ENCODE data around the gene HSPH1. TPM values are rescaled to one million over a fixed set of nuclear protein-coding genes. Genes with fewer than 3 reads are reported as not detected.
A peak's percentile ranks its signal among the peaks of the same experiment; 100 is the strongest.

Gene HSPH1
- total RNA-seq, 1 donor from 2014 or later, result 26.3 TPM

DNA sequence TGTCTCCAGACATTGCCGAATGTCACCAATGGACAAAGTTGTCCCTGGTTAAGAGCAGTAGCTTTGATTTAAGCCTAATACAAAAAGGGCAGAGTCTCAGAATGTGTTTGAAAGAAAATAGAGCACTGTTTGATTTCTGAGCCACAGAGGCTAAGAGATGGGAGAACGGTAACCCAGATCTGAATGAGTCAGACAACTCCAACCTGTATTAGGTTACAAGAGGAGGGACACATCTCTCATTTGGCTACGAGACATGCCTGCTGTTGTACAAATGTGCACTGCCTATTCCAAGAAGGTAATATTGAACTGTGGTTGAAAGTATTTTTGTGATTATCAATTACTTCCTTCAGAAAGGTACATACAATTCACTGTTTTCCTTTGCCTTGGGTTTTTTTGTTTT is 4.9 kb upstream of the HSPH1 start:
- Histone ChIP-seq H3K36me3 (ENCODE audit: control insufficient read depth, insufficient read depth, low read length) (no peaks in the 10 kb centered on the region), H3K4me3 (ENCODE audit: low read depth, low read length) (no peak overlapping the region), H3K27me3 (ENCODE audit: control insufficient read depth, insufficient read depth, low read length) (no peaks in the 10 kb centered on the region)
- TF ChIP-seq, protein P1, sequence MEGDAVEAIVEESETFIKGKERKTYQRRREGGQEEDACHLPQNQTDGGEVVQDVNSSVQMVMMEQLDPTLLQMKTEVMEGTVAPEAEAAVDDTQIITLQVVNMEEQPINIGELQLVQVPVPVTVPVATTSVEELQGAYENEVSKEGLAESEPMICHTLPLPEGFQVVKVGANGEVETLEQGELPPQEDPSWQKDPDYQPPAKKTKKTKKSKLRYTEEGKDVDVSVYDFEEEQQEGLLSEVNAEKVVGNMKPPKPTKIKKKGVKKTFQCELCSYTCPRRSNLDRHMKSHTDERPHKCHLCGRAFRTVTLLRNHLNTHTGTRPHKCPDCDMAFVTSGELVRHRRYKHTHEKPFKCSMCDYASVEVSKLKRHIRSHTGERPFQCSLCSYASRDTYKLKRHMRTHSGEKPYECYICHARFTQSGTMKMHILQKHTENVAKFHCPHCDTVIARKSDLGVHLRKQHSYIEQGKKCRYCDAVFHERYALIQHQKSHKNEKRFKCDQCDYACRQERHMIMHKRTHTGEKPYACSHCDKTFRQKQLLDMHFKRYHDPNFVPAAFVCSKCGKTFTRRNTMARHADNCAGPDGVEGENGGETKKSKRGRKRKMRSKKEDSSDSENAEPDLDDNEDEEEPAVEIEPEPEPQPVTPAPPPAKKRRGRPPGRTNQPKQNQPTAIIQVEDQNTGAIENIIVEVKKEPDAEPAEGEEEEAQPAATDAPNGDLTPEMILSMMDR (IDR thresholded peaks at IDR 0.05; ENCODE audit: insufficient read depth, low read length, severe bottlenecking), result no peak
- peak; percentile 76 for DNase-seq (ENCODE audit: low read depth)
- no peak for FAIRE-seq

DNA sequence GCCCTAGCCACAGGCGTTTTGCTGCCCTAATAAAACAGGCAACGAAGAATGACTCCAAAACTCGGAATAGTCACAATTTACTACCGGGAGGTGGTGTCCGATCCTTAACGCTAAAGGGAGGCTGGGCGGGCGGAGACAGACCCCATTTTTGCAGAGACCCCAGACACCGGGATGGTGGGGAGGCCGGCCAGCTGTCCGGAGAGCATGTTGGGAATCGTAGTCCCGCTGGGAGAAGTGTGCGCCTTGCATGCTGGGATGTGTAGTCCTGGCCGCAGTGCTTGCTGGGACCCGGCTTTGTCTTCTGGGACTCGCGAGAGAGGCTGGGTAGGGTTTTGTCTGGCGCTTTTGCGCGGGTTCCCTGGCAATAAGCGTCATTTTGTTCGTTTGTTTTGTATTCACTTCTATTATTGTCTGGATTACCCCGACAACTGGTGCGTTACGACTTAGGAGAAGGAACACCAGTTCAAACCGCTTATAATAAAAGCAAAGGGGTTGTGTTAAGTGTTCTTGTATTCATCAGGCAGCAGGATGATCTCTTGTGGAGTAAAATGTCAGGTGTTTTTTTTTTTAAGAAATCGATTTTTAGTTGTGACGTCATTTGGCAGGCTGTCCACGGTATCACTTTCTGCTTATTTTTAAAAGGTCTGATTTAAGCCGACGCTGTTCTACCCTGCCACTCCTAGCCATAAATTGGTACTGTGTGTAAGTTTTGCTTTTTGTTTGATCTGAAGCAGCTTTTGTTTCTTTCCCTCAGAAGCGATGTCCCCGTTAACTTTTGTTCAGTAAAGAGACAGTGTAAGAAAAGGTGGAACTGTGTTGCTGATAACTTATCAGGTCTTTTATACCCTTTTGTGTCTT is 676 bp upstream of the HSPH1 start:
- peak overlapping the region; percentile 94 for H3K4me3 ChIP-seq (ENCODE audit: low read depth, low read length)
- FAIRE-seq (no peak), DNase-seq (ENCODE audit: low read depth) (peak; percentile 94)
- no peaks in the 10 kb centered on the region for H3K27me3 ChIP-seq (ENCODE audit: control insufficient read depth, insufficient read depth, low read length)
- TF ChIP-seq, protein P1 (IDR thresholded peaks at IDR 0.05; ENCODE audit: insufficient read depth, low read length, severe bottlenecking), result no peak
- H3K36me3 ChIP-seq (ENCODE audit: control insufficient read depth, insufficient read depth, low read length), result no peaks in the 10 kb centered on the region

DNA sequence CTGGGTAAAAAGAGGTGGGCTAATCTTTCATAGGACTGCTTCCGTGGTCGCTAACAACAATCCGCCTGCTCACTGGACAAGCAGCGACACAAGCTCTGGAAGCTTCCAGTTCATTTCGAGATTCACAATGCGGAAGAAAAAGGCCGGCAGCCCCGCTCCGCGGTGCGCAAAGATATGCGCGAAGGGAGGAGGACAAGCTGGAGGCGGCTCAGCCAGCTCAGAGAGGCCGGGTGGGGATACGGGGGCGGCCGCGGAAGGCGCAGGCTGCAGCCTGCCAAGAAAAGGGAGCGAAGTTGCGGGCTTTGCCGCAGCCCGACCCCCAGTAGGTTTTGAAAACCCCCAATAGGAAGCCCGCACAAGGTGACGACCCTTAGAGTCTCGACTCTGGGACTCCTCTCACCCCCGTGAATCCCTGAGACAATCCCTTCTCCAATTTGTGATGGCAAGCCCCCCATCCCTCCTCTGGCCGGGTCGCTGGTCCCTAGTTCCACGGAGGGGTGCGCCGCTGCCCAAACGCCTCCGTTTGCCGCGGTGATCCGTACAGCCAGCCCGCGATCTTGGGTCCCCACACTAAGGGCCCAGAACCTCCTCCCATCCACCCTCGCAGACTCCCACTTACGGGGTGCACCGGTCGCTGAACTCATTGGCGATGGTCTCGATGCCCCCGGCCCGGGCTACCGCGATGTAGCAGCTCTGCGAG is 697 bp downstream of the HSPH1 start:
- FAIRE-seq (no peak), DNase-seq (ENCODE audit: low read depth) (peak; percentile 50)
- no peaks in the 10 kb centered on the region for H3K27me3 ChIP-seq (ENCODE audit: control insufficient read depth, insufficient read depth, low read length)
- no peaks in the 10 kb centered on the region for H3K36me3 ChIP-seq (ENCODE audit: control insufficient read depth, insufficient read depth, low read length)
- peak overlapping the region; percentile 94 for H3K4me3 ChIP-seq (ENCODE audit: low read depth, low read length)
- TF ChIP-seq, protein P1 (IDR thresholded peaks at IDR 0.05; ENCODE audit: insufficient read depth, low read length, severe bottlenecking), result no peak

DNA sequence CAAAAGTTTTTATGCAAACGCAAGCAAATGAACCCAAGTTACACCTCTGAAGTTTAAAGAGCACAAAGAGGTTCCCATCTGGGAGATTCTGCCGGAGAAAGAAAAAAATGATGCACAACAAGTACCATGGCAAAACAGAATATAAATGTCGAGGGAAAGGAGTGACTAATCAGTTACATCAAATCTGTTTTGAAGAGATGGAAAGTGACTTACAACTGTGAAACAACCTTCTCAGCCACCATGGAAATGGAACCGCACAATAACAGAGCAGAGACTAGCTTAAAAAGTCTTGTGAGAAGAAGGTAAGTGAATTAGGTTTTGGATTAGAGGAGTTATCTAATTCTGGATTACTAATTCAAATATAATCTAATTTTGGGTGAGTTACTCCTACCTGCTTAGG is 2.4 kb downstream of the HSPH1 start:
- no peaks in the 10 kb centered on the region for H3K27me3 ChIP-seq (ENCODE audit: control insufficient read depth, insufficient read depth, low read length)
- no peaks in the 10 kb centered on the region for H3K36me3 ChIP-seq (ENCODE audit: control insufficient read depth, insufficient read depth, low read length)
- TF ChIP-seq, protein P1 (IDR thresholded peaks at IDR 0.05; ENCODE audit: insufficient read depth, low read length, severe bottlenecking), result no peak
- FAIRE-seq, result no peak
- no peak overlapping the region for H3K4me3 ChIP-seq (ENCODE audit: low read depth, low read length)
- DNase-seq (ENCODE audit: low read depth), result no peak

DNA sequence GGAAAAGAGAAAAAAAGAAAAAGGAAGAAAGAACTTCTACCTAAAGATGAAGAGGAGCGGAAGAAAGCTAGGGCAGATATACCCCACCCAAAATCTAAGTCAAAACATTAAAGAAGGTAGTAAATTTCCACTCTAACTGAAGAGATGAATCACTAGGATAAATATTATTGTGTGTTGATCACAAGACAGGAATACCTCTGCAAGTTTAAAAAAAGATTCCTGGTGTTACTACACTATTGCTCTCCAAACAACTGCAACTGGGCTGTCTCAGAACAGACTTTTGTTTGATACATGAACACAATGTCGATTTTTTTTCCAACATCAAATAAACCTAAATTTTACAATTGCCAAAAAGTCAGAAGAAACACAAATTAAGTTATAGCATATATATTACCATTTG is 6.8 kb downstream of the HSPH1 start:
- no peaks in the 10 kb centered on the region for H3K27me3 ChIP-seq (ENCODE audit: control insufficient read depth, insufficient read depth, low read length)
- H3K4me3 ChIP-seq (ENCODE audit: low read depth, low read length), result no peak overlapping the region
- DNase-seq (ENCODE audit: low read depth), result no peak
- TF ChIP-seq, protein P1 (IDR thresholded peaks at IDR 0.05; ENCODE audit: insufficient read depth, low read length, severe bottlenecking), result no peak
- no peak for FAIRE-seq
- peaks cover 2% of the 10 kb centered on the region for H3K36me3 ChIP-seq (ENCODE audit: control insufficient read depth, insufficient read depth, low read length)
